HG02970 (cell line): ENCODE data around the gene MX2.

Source experiments
- ATAC-seq: cut with Tn5 transposase; IDR thresholded peaks from one replicate; pipeline ENCODE4 v1.9.1; 2021; ENCODE audit warnings: mild to moderate bottlenecking, moderate library complexity, moderate number of reproducible peaks; ENCODE audit not compliant: unreplicated experiment, low FRiP score

MX2 gene

DNA sequence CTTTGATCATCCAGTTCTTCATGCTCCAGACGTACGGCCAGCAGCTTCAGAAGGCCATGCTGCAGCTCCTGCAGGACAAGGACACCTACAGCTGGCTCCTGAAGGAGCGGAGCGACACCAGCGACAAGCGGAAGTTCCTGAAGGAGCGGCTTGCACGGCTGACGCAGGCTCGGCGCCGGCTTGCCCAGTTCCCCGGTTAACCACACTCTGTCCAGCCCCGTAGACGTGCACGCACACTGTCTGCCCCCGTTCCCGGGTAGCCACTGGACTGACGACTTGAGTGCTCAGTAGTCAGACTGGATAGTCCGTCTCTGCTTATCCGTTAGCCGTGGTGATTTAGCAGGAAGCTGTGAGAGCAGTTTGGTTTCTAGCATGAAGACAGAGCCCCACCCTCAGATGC lies 96.7 kb downstream of the MX2 start:
- no peak for ATAC-seq
